K562 (cell line): ENCODE measurements around the gene POU2F3. TPM values are rescaled to one million over a fixed set of nuclear protein-coding genes. Genes with fewer than 3 reads are reported as not detected.

Experiments used
- ATAC-seq: fragments of 200-7000 bp; cut with Tn5 transposase; 3 replicates; pipeline ENCODE4 v1.9.1; 2020; ENCODE audit warnings: moderate library complexity
- BruUV-seq: library from RNA; stranded (reverse); fragments of 400-500 nt; replicated peaks from 2 replicates; lab custom pipeline; 2021; lab: Mats Ljungman, UMichigan
- CTCF ChIA-PET: fragments of 300-600 bp; formaldehyde crosslinking; extraction: SDS; loops from one replicate; lab custom pipeline; 2021; ENCODE audit warnings: low intra/inter-chr PET ratio; lab: Yijun Ruan, JAX
- POLR2A ChIA-PET: fragments of 300-600, 350-650 bp; sonication (Branson Sonifier 250); formaldehyde crosslinking; extraction: SDS; loops from one replicate; lab custom pipeline; 2021; ENCODE audit warnings: antibody characterized with exemption, inconsistent platforms; lab: Yijun Ruan, JAX
- DNase-seq, 4 experiments: peaks; one replicate each; pipeline versions ENCODE4 v3.0.0 to v3.0.0-alpha.2; 2011 to 2018; ENCODE audit warnings: low spot score in 3 of 4, mixed read lengths in 3 of 4; ENCODE audit errors: extremely low read depth in 1 of 4
- FAIRE-seq: peaks from 2 replicates; lab custom pipeline; 2011; peaks lifted over from hg19 to GRCh38; lab: Jason Lieb, UNC
- H2AFZ ChIP-seq: 2 replicates; pipeline ENCODE4 v1.6.0; 2011; ENCODE audit warnings: low read depth, low read length, control low read depth, inconsistent platforms
- H3K27ac ChIP-seq: fragments of 200-600 bp; 3 replicates; pipeline ENCODE4 v1.8.0; 2011; ENCODE audit warnings: low read depth, mild to moderate bottlenecking, control low read depth, inconsistent platforms, low read length, moderate library complexity, mixed read lengths; ENCODE audit errors: extremely low read depth
- H3K27me3 ChIP-seq, 2 experiments: fragments of 300-600 bp in 1 of 2; 2 replicates in 1 of 2; 3 replicates in 1 of 2; pipeline versions ENCODE4 v1.6.0 to v1.8.0; 2011; ENCODE audit warnings: inconsistent platforms in 2 of 2, low read length in 2 of 2, mild to moderate bottlenecking in 1 of 2, mixed read lengths in 1 of 2, moderate library complexity in 1 of 2; ENCODE audit not compliant: control insufficient read depth in 2 of 2, insufficient read depth in 2 of 2
- H3K36me3 ChIP-seq: fragments of 300-600 bp; 3 replicates; pipeline ENCODE4 v1.8.0; 2011; ENCODE audit warnings: mild to moderate bottlenecking, low read length, inconsistent platforms; ENCODE audit not compliant: control insufficient read depth, insufficient read depth
- H3K4me1 ChIP-seq, 2 experiments: fragments of 200-600 bp in 1 of 2; replicated peaks in 1 of 2; 2 replicates in 1 of 2; 3 replicates in 1 of 2; pipeline versions ENCODE4 v1.5.1 to v1.8.0; 2011; ENCODE audit warnings: inconsistent platforms in 2 of 2, low read length in 2 of 2, mild to moderate bottlenecking in 1 of 2, mixed read lengths in 1 of 2, moderate library complexity in 1 of 2; ENCODE audit not compliant: control insufficient read depth in 2 of 2, insufficient read depth in 2 of 2
- H3K4me2 ChIP-seq: 2 replicates; pipeline ENCODE4 v1.6.1; 2011; ENCODE audit warnings: low read length, control low read depth, inconsistent platforms, mixed read lengths; ENCODE audit not compliant: insufficient read depth
- H3K4me3 ChIP-seq: fragments of 200-600 bp; sonication (generic), shearing (Covaris generic); 2 replicates; pipeline ENCODE4 v1.5.1; 2016; ENCODE audit warnings: control low read depth, inconsistent platforms
- H3K79me2 ChIP-seq: fragments of 200-600 bp; 3 replicates; pipeline ENCODE4 v1.8.0; 2011; ENCODE audit warnings: low read length, inconsistent platforms; ENCODE audit not compliant: control insufficient read depth, insufficient read depth
- H3K9ac ChIP-seq, 2 experiments: 2 replicates each; pipeline versions ENCODE4 v1.6.0 to v1.6.1; 2011; ENCODE audit warnings: low read depth in 2 of 2, low read length in 2 of 2, control low read depth in 1 of 2, inconsistent platforms in 1 of 2, mild to moderate bottlenecking in 1 of 2, mixed read lengths in 1 of 2; ENCODE audit not compliant: insufficient read depth in 1 of 2
- H3K9me1 ChIP-seq: one replicate; pipeline ENCODE4 v1.6.0; 2011; ENCODE audit warnings: inconsistent platforms, mild to moderate bottlenecking, low read length, moderate library complexity; ENCODE audit not compliant: control insufficient read depth, insufficient read depth
- H3K9me3 ChIP-seq: replicated peaks from 2 replicates; pipeline ENCODE4 v1.5.1; 2011; ENCODE audit warnings: low read depth, low read length, inconsistent platforms; ENCODE audit not compliant: control insufficient read depth, insufficient read depth
- H4K20me1 ChIP-seq: replicated peaks from 2 replicates; pipeline ENCODE4 v1.6.1; 2011; ENCODE audit warnings: low read length, inconsistent platforms, mixed read lengths; ENCODE audit not compliant: control insufficient read depth, insufficient read depth
- NCOA4 ChIP-seq: fragments of 450-650 bp; IDR thresholded peaks from 2 replicates; pipeline ENCODE4 v1.6.1; 2018; ENCODE audit warnings: mild to moderate bottlenecking; ENCODE audit not compliant: partially characterized antibody
- SAP30 ChIP-seq: fragments of 200-600 bp; sonication (generic); IDR thresholded peaks from 2 replicates; pipeline ENCODE4 v1.6.1; 2012; ENCODE audit warnings: borderline replicate concordance, low read depth, mild to moderate bottlenecking, moderate library complexity, low read length, control low read depth, inconsistent platforms; ENCODE audit not compliant: insufficient read depth, poor library complexity, severe bottlenecking
- SMARCB1 ChIP-seq: IDR thresholded peaks from 2 replicates; pipeline ENCODE4 v1.6.1; 2011; ENCODE audit warnings: improper control_type of control experiment, low read depth; ENCODE audit not compliant: insufficient read length
- TAF9B ChIP-seq: fragments of 450-650 bp; IDR thresholded peaks from 2 replicates; pipeline ENCODE4 v1.6.1; 2018; ENCODE audit warnings: mild to moderate bottlenecking; ENCODE audit not compliant: partially characterized antibody
- ZNF239 ChIP-seq: fragments of 250-450 bp; sonication (Bioruptor Pico); IDR thresholded peaks from 2 replicates; pipeline ENCODE4 v1.4.0; 2020; ENCODE audit warnings: mild to moderate bottlenecking
- ZNF316 ChIP-seq: fragments of 450-650 bp; IDR thresholded peaks from 2 replicates; pipeline ENCODE4 v1.6.1; 2016
- ZNF561 ChIP-seq: fragments of 450-650 bp; formaldehyde crosslinking; conservative IDR thresholded peaks from 2 replicates; pipeline ENCODE4 v1.4.0; 2020; ENCODE audit warnings: mild to moderate bottlenecking, moderate library complexity
- ZNF696 ChIP-seq: fragments of 250-450 bp; sonication (Bioruptor Pico); conservative IDR thresholded peaks from 2 replicates; pipeline ENCODE4 v1.4.0; 2020; ENCODE audit warnings: mild to moderate bottlenecking, moderate library complexity
- ZNF830 ChIP-seq: fragments of 250-450 bp; sonication (Bioruptor Pico); IDR thresholded peaks from 2 replicates; pipeline ENCODE4 v1.5.0; 2021; ENCODE audit warnings: mild to moderate bottlenecking
- WGBS: fragments of 100-300 bp; shearing (Covaris generic); methylation state at CpG from one replicate; pipeline ENCODE4 v1.1.6; 2016; ENCODE audit warnings: low coverage, mixed read lengths; ENCODE audit not compliant: insufficient coverage; ENCODE audit errors: missing lambda C conversion rate; 5-methylcytosine and 5-hydroxymethylcytosine counted together
- in situ Hi-C: fragments of 300-500 bp; cut with MboI; formaldehyde crosslinking; loops from 4 replicates; pipeline ENCODE4 v1.15.0; 2018; ENCODE audit warnings: inconsistent platforms, mixed read lengths
- intact Hi-C: fragments of 100-400 bp; cut with micrococcal nuclease; formaldehyde crosslinking; loops from 2 replicates; pipeline ENCODE4 v1.14.2; 2022
- polyA plus RNA-seq, 8 experiments: library from polyadenylated mRNA; depleted of rRNA in 4 of 8; stranded (reverse) in 5 of 8; unstranded in 3 of 8; fragments of >200 nt; fragmentation: Nextera tagmentation in 2 of 8; fragmentation: Illumina TruSeq in 1 of 8; extraction: Ambion mirVana in 2 of 8; extraction: Trizol in 1 of 8; gene quantifications; 2 replicates each; pipeline versions ENCODE4 v1.2.1 to v1.2.3, GENCODE V29; 2011 to 2014; ENCODE audit warnings: inconsistent platforms in 1 of 8, missing spikeins in 1 of 8
- total RNA-seq, 7 experiments: library from RNA; depleted of rRNA in 6 of 7; stranded (reverse); fragments of >200 nt in 6 of 7; fragmentation: Illumina TruSeq in 2 of 7; extraction: Trizol in 2 of 7; gene quantifications; 2 replicates each; pipeline versions ENCODE4 v1.2.1 to v1.2.3, GENCODE V29; 2011 to 2021; ENCODE audit warnings: low replicate concordance in 1 of 7
- TF ChIP-seq, protein P1 (sequence below): IDR thresholded peaks from 3 replicates; pipeline ENCODE4 v1.6.1; 2011; ENCODE audit warnings: borderline replicate concordance, mild to moderate bottlenecking; ENCODE audit not compliant: insufficient read length, insufficient read depth
- TF ChIP-seq, protein P2 (sequence below): fragments of 450-650 bp; IDR thresholded peaks from 2 replicates; pipeline ENCODE4 v1.6.1; 2016; ENCODE audit warnings: borderline replicate concordance
- TF ChIP-seq, protein P3 (sequence below): sonication (generic); formaldehyde crosslinking; IDR thresholded peaks from 2 replicates; pipeline ENCODE4 v1.9.0; 2022; ENCODE audit warnings: mild to moderate bottlenecking, missing genetic modification reagents

POU2F3 gene
- total and polyA plus RNA-seq, 9 of the 15 experiments (the other 6 are each of a cell fraction or from before 2014, with no cell fraction given), result not detected

DNA sequence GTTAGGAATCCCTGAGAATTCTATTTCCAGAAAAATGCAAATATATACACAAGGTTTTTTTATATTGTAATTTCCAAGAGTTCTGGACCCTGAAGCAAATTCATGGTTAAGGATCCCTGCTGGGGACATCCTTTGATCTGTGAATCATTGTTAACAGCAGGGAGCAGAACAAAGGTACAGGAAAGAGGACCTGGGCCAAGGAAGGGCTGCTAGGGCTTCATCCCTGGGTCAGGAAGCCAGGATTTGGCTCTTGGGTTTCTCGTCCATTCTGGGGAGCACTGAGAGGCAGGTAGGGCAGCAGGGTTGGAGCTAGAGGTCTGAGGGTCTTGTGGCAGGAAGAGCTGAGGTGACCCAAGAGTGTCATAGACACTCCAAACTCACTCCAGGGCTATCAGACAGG, 39.3 kb upstream of the POU2F3 start:
- TF ChIP-seq ZNF830 (CRISPR knock-in tag) (no peak), ZNF696 (CRISPR knock-in tag) (no peak), SAP30 (no peak), TAF9B (no peak), ZNF239 (no peak)
- no peak overlapping the region for H3K27ac ChIP-seq
- FAIRE-seq (no peak), ATAC-seq (no peak), DNase-seq (no peak)
- H3K9me1 ChIP-seq, result peaks cover 2% of the 10 kb centered on the region
- peaks cover 7% of the 10 kb centered on the region; the same call in 1 of the 2 replicates for H4K20me1 ChIP-seq
- intact Hi-C loops (no loop called here), in situ Hi-C loops (no loop called here)
- H3K9me3 ChIP-seq, result no peaks in the 10 kb centered on the region
- POLR2A ChIA-PET, result no interaction called here
- H3K79me2 ChIP-seq, result no peaks in the 10 kb centered on the region
- CTCF ChIA-PET, result no interaction called here
- peaks cover 31 to 34% of the 10 kb centered on the region in 2 experiments; a peak in 4 of 5 replicates for H3K27me3 ChIP-seq
- no peak overlapping the region for H3K9ac ChIP-seq
- H2AFZ ChIP-seq, result no peak overlapping the region
- WGBS, result 0% methylated on average over 1 of the region's 1 CpG
- H3K36me3 ChIP-seq, result no peaks in the 10 kb centered on the region
- no TSS peak for BruUV-seq
- no peak overlapping the region for H3K4me2 ChIP-seq
- H3K4me1 ChIP-seq, result 0 out of 5 replicates have a peak, but pooled peaks cover 0 to 6% of the 10 kb centered on the region in 2 experiments
- H3K4me3 ChIP-seq, result no peak overlapping the region

DNA sequence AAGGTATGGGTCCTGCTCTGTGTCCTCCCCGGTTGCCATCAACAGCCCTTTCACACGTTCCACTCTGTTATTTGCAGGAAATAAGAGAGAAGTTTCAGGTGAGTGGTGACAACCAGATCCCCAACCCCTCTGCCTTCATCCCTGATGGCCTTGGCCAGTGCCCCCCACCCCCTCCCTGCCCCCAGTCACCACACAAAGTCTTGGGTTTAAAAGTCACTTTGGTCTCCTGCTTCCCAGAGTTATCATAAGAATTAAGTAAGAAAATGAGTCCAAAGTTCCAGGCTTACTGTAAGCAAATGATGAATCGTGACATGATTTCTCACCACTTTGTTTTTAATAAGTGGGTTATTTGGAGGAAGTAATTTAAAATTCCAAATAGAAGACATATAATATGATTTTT, 38.3 kb upstream of the POU2F3 start:
- BruUV-seq, result no TSS peak
- FAIRE-seq, result no peak
- H3K4me3 ChIP-seq, result no peak overlapping the region
- H4K20me1 ChIP-seq, result peaks cover 3% of the 10 kb centered on the region; the same call in 1 of the 2 replicates
- in situ Hi-C loops, result no loop called here
- intact Hi-C loops, result no loop called here
- ChIA-PET POLR2A (no interaction called here), CTCF (no interaction called here)
- H3K4me1 ChIP-seq, result 0 out of 5 replicates have a peak, but pooled peaks cover 0 to 5% of the 10 kb centered on the region in 2 experiments
- no peak for DNase-seq
- H3K36me3 ChIP-seq, result no peaks in the 10 kb centered on the region
- no peak overlapping the region for H3K4me2 ChIP-seq
- H3K9ac ChIP-seq, result no peak overlapping the region
- H3K27ac ChIP-seq, result no peak overlapping the region
- H3K9me1 ChIP-seq, result peaks cover 2% of the 10 kb centered on the region
- ATAC-seq, result no peak
- 3% methylated on average over 3 of the region's 3 CpGs for WGBS
- peaks cover 22 to 28% of the 10 kb centered on the region in 2 experiments; a peak in 3 of 5 replicates for H3K27me3 ChIP-seq
- H3K79me2 ChIP-seq, result no peaks in the 10 kb centered on the region
- no peak overlapping the region for H2AFZ ChIP-seq
- H3K9me3 ChIP-seq, result no peaks in the 10 kb centered on the region
- TF ChIP-seq, protein P1, sequence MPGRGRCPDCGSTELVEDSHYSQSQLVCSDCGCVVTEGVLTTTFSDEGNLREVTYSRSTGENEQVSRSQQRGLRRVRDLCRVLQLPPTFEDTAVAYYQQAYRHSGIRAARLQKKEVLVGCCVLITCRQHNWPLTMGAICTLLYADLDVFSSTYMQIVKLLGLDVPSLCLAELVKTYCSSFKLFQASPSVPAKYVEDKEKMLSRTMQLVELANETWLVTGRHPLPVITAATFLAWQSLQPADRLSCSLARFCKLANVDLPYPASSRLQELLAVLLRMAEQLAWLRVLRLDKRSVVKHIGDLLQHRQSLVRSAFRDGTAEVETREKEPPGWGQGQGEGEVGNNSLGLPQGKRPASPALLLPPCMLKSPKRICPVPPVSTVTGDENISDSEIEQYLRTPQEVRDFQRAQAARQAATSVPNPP, result no peak
- TF ChIP-seq, protein P2, sequence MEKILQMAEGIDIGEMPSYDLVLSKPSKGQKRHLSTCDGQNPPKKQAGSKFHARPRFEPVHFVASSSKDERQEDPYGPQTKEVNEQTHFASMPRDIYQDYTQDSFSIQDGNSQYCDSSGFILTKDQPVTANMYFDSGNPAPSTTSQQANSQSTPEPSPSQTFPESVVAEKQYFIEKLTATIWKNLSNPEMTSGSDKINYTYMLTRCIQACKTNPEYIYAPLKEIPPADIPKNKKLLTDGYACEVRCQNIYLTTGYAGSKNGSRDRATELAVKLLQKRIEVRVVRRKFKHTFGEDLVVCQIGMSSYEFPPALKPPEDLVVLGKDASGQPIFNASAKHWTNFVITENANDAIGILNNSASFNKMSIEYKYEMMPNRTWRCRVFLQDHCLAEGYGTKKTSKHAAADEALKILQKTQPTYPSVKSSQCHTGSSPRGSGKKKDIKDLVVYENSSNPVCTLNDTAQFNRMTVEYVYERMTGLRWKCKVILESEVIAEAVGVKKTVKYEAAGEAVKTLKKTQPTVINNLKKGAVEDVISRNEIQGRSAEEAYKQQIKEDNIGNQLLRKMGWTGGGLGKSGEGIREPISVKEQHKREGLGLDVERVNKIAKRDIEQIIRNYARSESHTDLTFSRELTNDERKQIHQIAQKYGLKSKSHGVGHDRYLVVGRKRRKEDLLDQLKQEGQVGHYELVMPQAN, result no peak
- no peak for TF ChIP-seq ZNF316
- TF ChIP-seq SMARCB1, result no peak
- TF ChIP-seq, protein P3, sequence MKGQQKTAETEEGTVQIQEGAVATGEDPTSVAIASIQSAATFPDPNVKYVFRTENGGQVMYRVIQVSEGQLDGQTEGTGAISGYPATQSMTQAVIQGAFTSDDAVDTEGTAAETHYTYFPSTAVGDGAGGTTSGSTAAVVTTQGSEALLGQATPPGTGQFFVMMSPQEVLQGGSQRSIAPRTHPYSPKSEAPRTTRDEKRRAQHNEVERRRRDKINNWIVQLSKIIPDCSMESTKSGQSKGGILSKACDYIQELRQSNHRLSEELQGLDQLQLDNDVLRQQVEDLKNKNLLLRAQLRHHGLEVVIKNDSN (CRISPR knock-in tag), result no peak
- TF ChIP-seq NCOA4, result no peak
- TF ChIP-seq ZNF561 (CRISPR knock-in tag), result no peak
